Mucosa of stomach (tissue), 1 donor: Measurements from ENCODE around the gene PSMC3IP.

ENCODE experiments used
- H3K27me3 ChIP-seq: one replicate; pipeline ENCODE4 v1.7.0; 2013; ENCODE audit warnings: mild to moderate bottlenecking, low read length; ENCODE audit not compliant: control insufficient read depth, insufficient read depth
- H3K36me3 ChIP-seq: one replicate; pipeline ENCODE4 v1.7.0; 2013; ENCODE audit warnings: low read length; ENCODE audit not compliant: control insufficient read depth, insufficient read depth
- H3K4me1 ChIP-seq: one replicate; pipeline ENCODE4 v1.7.0; 2013; ENCODE audit warnings: mild to moderate bottlenecking, low read length; ENCODE audit not compliant: control insufficient read depth, insufficient read depth
- H3K4me3 ChIP-seq: one replicate; pipeline ENCODE4 v1.7.0; 2013; ENCODE audit warnings: low read length
- H3K9ac ChIP-seq: one replicate; pipeline ENCODE4 v1.7.0; 2013; ENCODE audit warnings: mild to moderate bottlenecking, low read length, moderate library complexity
- H3K9me3 ChIP-seq: one replicate; pipeline ENCODE4 v1.7.0; 2013; ENCODE audit warnings: mild to moderate bottlenecking, low read length, moderate library complexity; ENCODE audit not compliant: control insufficient read depth
- donor health status: Pancreatic carcinoma.

The PSMC3IP gene

GRCh38 chr17:42579794-42580551, 2.4 kb upstream of the PSMC3IP start:
- no peaks in the 10 kb centered on the region for H3K27me3 ChIP-seq
- no peaks in the 10 kb centered on the region for H3K9me3 ChIP-seq
- H3K36me3 ChIP-seq = peaks cover 21% of the 10 kb centered on the region
- no peak overlapping the region for H3K9ac ChIP-seq
- peaks cover 13% of the 10 kb centered on the region for H3K4me1 ChIP-seq
- no peak overlapping the region for H3K4me3 ChIP-seq

GRCh38 chr17:42578282-42578869, 847 bp upstream of the PSMC3IP start:
- no peaks in the 10 kb centered on the region for H3K27me3 ChIP-seq
- no peaks in the 10 kb centered on the region for H3K9me3 ChIP-seq
- H3K4me1 ChIP-seq = peaks cover 13% of the 10 kb centered on the region
- peaks cover 16% of the 10 kb centered on the region for H3K36me3 ChIP-seq
- peak overlapping the region; percentile 26 for H3K4me3 ChIP-seq
- peak overlapping the region; percentile 60 for H3K9ac ChIP-seq

- Histone ChIP-seq H3K36me3 (peaks cover 19% of the 10 kb centered on the region), H3K9me3 (no peaks in the 10 kb centered on the region), H3K27me3 (no peaks in the 10 kb centered on the region), H3K9ac (peak overlapping the region; percentile 29), H3K4me3 (peak overlapping the region; percentile 26), H3K4me1 (peaks cover 13% of the 10 kb centered on the region)
Measured at GRCh38 chr17:42577140-42577531, 393 bp downstream of the PSMC3IP start.

- peaks cover 23% of the 10 kb centered on the region for H3K36me3 ChIP-seq
Measured at GRCh38 chr17:42574463-42574862, 3.1 kb downstream of the PSMC3IP start.

GRCh38 chr17:42573095-42573494, 4.4 kb downstream of the PSMC3IP start:
- Histone ChIP-seq H3K4me1 (peaks cover 39% of the 10 kb centered on the region), H3K4me3 (no peak overlapping the region), H3K27me3 (no peaks in the 10 kb centered on the region), H3K36me3 (peaks cover 36% of the 10 kb centered on the region), H3K9me3 (no peaks in the 10 kb centered on the region), H3K9ac (no peak overlapping the region)

More at GRCh38 chr17:42574463-42574862, 3.1 kb downstream of the PSMC3IP start:
- H3K4me1 ChIP-seq = peaks cover 33% of the 10 kb centered on the region
- H3K9ac ChIP-seq = no peak overlapping the region
- no peak overlapping the region for H3K4me3 ChIP-seq
- no peaks in the 10 kb centered on the region for H3K27me3 ChIP-seq
- H3K9me3 ChIP-seq = no peaks in the 10 kb centered on the region

- peaks cover 36% of the 10 kb centered on the region for H3K36me3 ChIP-seq
- no peak overlapping the region for H3K4me3 ChIP-seq
- peaks cover 39% of the 10 kb centered on the region for H3K4me1 ChIP-seq
- H3K9me3 ChIP-seq = no peaks in the 10 kb centered on the region
- H3K9ac ChIP-seq = no peak overlapping the region
- no peaks in the 10 kb centered on the region for H3K27me3 ChIP-seq
Measured at GRCh38 chr17:42571435-42572225, 5.9 kb downstream of the PSMC3IP start.

GRCh38 chr17:42568341-42569111, 9.0 kb downstream of the PSMC3IP start:
- Histone ChIP-seq H3K9ac (peak overlapping the region; percentile 17), H3K9me3 (no peaks in the 10 kb centered on the region), H3K4me3 (no peak overlapping the region), H3K36me3 (peaks cover 45% of the 10 kb centered on the region), H3K4me1 (peaks cover 57% of the 10 kb centered on the region), H3K27me3 (no peaks in the 10 kb centered on the region)

GRCh38 chr17:42566883-42567573, 10.5 kb downstream of the PSMC3IP start, which contains the start of gene MLX:
MLX (plus strand) TSS chr17:42567100; CDS start chr17:42567125, 25 bp downstream.
- no peaks in the 10 kb centered on the region for H3K9me3 ChIP-seq
- peak within 1 kb of the TSS; percentile 83 for H3K9ac ChIP-seq
- peaks cover 33% of the 10 kb centered on the region for H3K36me3 ChIP-seq
- H3K4me1 ChIP-seq = peaks cover 63% of the 10 kb centered on the region
- no peaks in the 10 kb centered on the region for H3K27me3 ChIP-seq
- peak within 1 kb of the TSS; percentile 96 for H3K4me3 ChIP-seq

- peaks cover 60% of the 10 kb centered on the region for H3K4me1 ChIP-seq
- H3K9ac ChIP-seq = peak overlapping the region; percentile 83
- peak overlapping the region; percentile 96 for H3K4me3 ChIP-seq
- H3K27me3 ChIP-seq = no peaks in the 10 kb centered on the region
- H3K9me3 ChIP-seq = no peaks in the 10 kb centered on the region
- peaks cover 31% of the 10 kb centered on the region for H3K36me3 ChIP-seq
Measured at GRCh38 chr17:42566215-42566882, 11.2 kb downstream of the PSMC3IP start.

- H3K9ac ChIP-seq = peak overlapping the region; percentile 83
- no peak overlapping the region for H3K4me3 ChIP-seq
- H3K4me1 ChIP-seq = peaks cover 56% of the 10 kb centered on the region
- H3K9me3 ChIP-seq = no peaks in the 10 kb centered on the region
- peaks cover 31% of the 10 kb centered on the region for H3K36me3 ChIP-seq
- no peaks in the 10 kb centered on the region for H3K27me3 ChIP-seq
Measured at GRCh38 chr17:42565523-42566214, 11.9 kb downstream of the PSMC3IP start.
